Measurements from ENCODE around the gene BRF1.
"Not testable (repeated sequence)": the region's sequence is repeated elsewhere in the genome, so short reads cannot be mapped to it uniquely, and the experiment has no call there.

BRF1 gene

GRCh38 chr14:105314287-105315200 lies 13.7 kb upstream of the BRF1 start, which contains the start of gene PACS2:
Gene PACS2, plus strand, starts transcription at chr14:105314748. Its CDS starts 171 bp downstream, at chr14:105314919.
- DNase-seq = no peak

GRCh38 chr14:105313381-105314286 lies 12.8 kb upstream of the BRF1 start:
- DNase-seq = no peak

- DNase-seq = no peak
Measured at GRCh38 chr14:105312973-105313372, 12.2 kb upstream of the BRF1 start.

GRCh38 chr14:105311838-105312237 lies 11.0 kb upstream of the BRF1 start:
- no peak for DNase-seq

- DNase-seq = no peak
Measured at GRCh38 chr14:105309371-105309770, 8.6 kb upstream of the BRF1 start.

GRCh38 chr14:105307052-105307727 lies 6.4 kb upstream of the BRF1 start:
- DNase-seq = no peak

GRCh38 chr14:105305791-105306190 lies 5.0 kb upstream of the BRF1 start:
- DNase-seq = no peak

GRCh38 chr14:105305345-105305744 lies 4.5 kb upstream of the BRF1 start:
- DNase-seq = no peak

- DNase-seq = no peak
Measured at GRCh38 chr14:105304565-105304964, 3.8 kb upstream of the BRF1 start.

GRCh38 chr14:105303949-105304348 lies 3.1 kb upstream of the BRF1 start:
- DNase-seq = no peak

GRCh38 chr14:105301915-105302249 lies 1.1 kb upstream of the BRF1 start:
- not testable (repeated sequence) for DNase-seq

GRCh38 chr14:105301103-105301914 lies 508 bp upstream of the BRF1 start:
- peak; percentile 71 for DNase-seq

GRCh38 chr14:105299654-105300541 lies 903 bp downstream of the BRF1 start:
- no peak for DNase-seq

- not testable (repeated sequence) for DNase-seq
Measured at GRCh38 chr14:105297311-105297710, 3.5 kb downstream of the BRF1 start.

- DNase-seq = peak; percentile 43
Measured at GRCh38 chr14:105294142-105294597, 6.6 kb downstream of the BRF1 start.

- no peak for DNase-seq
Measured at GRCh38 chr14:105292826-105293711, 7.7 kb downstream of the BRF1 start.

GRCh38 chr14:105290621-105291346 lies 10.0 kb downstream of the BRF1 start:
- DNase-seq = no peak

GRCh38 chr14:105288936-105289335 lies 11.9 kb downstream of the BRF1 start:
- DNase-seq = not testable (repeated sequence)
